ENCODE measurements around the gene ITPKB. TPM values are rescaled to one million over a fixed set of nuclear protein-coding genes. Genes with fewer than 3 reads are reported as not detected.
"Not testable (repeated sequence)": the region's sequence is repeated elsewhere in the genome, so short reads cannot be mapped to it uniquely, and the experiment has no call there.

Gene ITPKB
- total RNA-seq, 2 donors from 2014 or later = 13.8 to 18.3 TPM

GRCh38 chr1:226639206-226639605 is 99.9 kb downstream of the ITPKB start:
- DNase-seq, ATAC-seq: not testable (repeated sequence)
- intact Hi-C loops (cut with DNase I) = loop anchor here (5.0 kb wide), 2 partner anchors 98 to 188 kb away; partner anchors contain the start of gene ITPKB (in 1 of the 2)

DNA sequence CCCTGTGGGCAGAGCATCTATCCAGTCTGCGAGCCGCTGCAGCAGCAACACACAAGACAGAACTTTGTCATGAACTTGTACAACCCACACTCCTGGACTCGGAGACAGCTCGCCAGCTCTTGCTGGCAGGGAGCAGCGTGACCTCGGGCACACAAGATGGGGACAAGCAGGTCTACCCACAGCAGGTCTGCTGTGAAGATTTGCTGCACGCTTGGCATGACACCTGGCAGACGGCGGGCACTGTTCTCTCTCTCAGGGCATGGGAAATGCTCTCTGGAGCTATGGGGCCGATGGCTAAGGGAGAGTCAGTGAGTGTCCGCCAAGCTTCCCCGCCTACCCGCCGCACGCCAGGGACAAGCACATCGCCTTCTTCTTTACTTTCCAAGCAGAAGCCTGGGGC is 100.5 kb downstream of the ITPKB start:
- DNase-seq (peak; percentile 19), ATAC-seq (no peak)
- intact Hi-C loops (cut with DNase I) = loop anchor here (5.0 kb wide), 2 partner anchors 99 to 189 kb away; partner anchors contain the start of gene ITPKB (in 1 of the 2)

- peak; percentile 9 to 27 for ATAC-seq
- intact Hi-C loops (cut with DNase I) = loop anchor here (5.0 kb wide), 2 partner anchors 99 to 189 kb away; partner anchors contain the start of gene ITPKB (in 1 of the 2)
- DNase-seq = peak; percentile 13
Measured at GRCh38 chr1:226638001-226638601, 101.0 kb downstream of the ITPKB start.

DNA sequence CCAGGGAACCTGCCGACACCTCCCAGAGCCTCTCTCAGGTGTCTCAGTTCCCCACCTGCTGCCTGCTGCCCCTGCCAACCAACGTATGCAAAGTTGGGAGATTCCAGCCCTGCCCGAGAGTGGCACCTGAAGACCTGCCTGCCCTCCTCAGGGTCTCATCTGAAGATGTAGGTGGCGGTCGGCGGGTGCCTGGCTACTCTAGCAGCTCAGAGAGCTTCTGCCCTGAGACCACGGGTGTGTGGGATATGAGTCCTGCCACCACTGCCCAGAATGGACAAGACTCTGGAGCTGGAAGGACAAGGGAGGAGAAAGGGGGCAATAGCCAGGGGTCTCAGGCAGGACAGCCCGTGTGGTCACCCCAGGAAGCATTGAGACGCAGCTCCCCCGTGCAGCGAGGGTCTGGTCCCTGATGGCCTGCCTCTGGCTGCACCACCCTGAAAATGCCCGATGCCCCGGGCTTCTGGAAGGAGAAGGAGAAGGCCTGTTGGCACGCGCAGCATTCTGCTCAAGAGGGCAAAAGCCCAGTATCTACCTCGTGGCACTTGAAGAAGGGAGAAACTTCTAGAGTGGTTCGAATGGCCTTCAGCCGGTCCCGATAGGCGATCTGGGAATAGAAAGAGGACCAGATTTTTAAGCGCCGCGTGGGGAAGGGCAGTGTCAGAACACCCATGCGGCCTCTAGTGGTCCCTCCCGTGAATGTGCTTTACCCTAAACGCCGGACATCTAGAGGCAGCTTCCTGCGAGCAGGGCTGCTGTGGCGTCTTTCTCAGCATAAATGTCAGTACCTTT is 101.7 kb downstream of the ITPKB start:
- peak; percentile 55 for DNase-seq
- intact Hi-C loops (cut with DNase I) = loop anchor here (5.0 kb wide), 2 partner anchors 100 to 190 kb away; partner anchors contain the start of gene ITPKB (in 1 of the 2)
- ATAC-seq = peak; percentile 44 to 48

GRCh38 chr1:226636847-226637096 is 102.3 kb downstream of the ITPKB start:
- no peak for DNase-seq
- intact Hi-C loops (cut with DNase I) = loop anchor here (5.0 kb wide), 2 partner anchors 101 to 191 kb away; partner anchors contain the start of gene ITPKB (in 1 of the 2)
- ATAC-seq = no peak

GRCh38 chr1:226635456-226635941 is 103.6 kb downstream of the ITPKB start:
- ATAC-seq = no peak
- intact Hi-C loops (cut with DNase I) = loop anchor here (2.0 to 5.0 kb wide), 3 partner anchors 51 to 192 kb away; partner anchors contain the start of gene ITPKB (in 1 of the 2)
- DNase-seq = no peak

GRCh38 chr1:226634611-226635246 is 104.4 kb downstream of the ITPKB start:
- no peak for DNase-seq
- intact Hi-C loops (cut with DNase I) = loop anchor here (1.0 to 5.0 kb wide), 5 partner anchors 52 to 194 kb away; partner anchors contain the start of gene ITPKB (in 1 of the 2)
- ATAC-seq = no peak

- intact Hi-C loops (cut with DNase I) = loop anchor here (1.0 to 5.0 kb wide), 3 partner anchors 53 to 194 kb away; no protein-coding TSS in a partner anchor
- DNase-seq = peak; percentile 88
- ATAC-seq = peak; percentile 82 to 86
Measured at GRCh38 chr1:226634166-226634588, 104.9 kb downstream of the ITPKB start.

DNA sequence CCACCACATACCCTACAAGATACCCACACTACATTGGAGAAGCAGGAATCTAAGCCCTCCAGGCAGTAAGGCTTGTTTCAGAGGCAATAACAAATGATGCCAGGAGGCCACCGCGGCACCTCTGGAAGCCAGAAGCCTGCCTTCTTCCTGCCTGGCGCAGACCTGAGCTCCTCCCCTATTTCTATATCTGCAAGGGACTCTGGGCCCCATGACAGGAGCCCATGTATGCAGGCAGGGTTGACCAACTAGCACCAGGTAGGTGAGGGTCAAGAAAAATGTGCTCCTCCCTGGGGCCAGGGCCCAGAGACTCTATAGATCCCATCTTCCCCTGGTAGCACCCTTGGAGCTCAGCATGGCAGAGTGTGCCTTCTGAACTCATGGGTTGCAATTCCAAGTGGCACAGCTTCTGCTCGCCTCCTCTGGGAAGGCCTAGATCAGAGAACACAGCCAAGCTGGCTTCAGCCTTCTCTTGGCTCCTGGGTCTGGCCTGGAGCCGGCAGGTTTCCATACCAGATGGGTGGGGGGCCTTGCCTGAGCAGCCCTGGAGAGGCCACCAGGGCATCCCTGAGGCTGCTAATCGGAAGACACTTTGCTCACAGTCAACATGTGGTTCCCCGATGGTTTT is 105.4 kb downstream of the ITPKB start:
- ATAC-seq (peak in 1 of 2 donors; percentile 14), DNase-seq (no peak)
- intact Hi-C loops (cut with DNase I) = loop anchor here (1.0 to 5.0 kb wide), 3 partner anchors 53 to 195 kb away; no protein-coding TSS in a partner anchor

GRCh38 chr1:226632922-226633351 is 106.1 kb downstream of the ITPKB start:
- DNase-seq = no peak
- intact Hi-C loops (cut with DNase I) = loop anchor here in 1 of 2 donors (5.0 kb wide), 1 partner anchor 54 kb away; no protein-coding TSS in a partner anchor
- ATAC-seq = no peak

- no peak for DNase-seq
- intact Hi-C loops (cut with DNase I) = loop anchor here in 1 of 2 donors (5.0 kb wide), 1 partner anchor 55 kb away; no protein-coding TSS in a partner anchor
- no peak for ATAC-seq
Measured at GRCh38 chr1:226632169-226632879, 106.8 kb downstream of the ITPKB start.

GRCh38 chr1:226631229-226632000 is 107.7 kb downstream of the ITPKB start:
- ATAC-seq (no peak), DNase-seq (no peak)
- intact Hi-C loops (cut with DNase I) = loop anchor here in 1 of 2 donors (5.0 kb wide), 1 partner anchor 56 kb away; no protein-coding TSS in a partner anchor

DNA sequence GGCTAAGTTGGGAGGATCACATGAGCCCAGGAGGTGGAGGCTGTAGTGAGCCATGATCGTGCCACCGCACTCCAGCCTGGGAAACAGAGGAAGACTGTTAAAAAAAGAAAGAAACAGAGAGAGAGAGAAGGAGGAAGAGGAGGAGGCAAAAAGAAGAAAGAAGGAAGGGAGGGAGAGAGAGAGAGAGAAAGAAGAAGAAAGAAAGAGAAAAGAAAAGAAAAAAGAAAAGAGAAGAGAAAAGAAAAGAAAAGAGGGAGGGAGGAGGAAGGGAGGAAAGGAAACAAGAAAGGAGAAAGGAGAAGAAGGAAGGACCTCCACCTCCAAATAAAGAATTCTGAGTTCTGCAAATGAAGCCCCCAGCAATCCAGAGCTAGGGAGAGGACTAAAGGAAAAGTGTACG is 108.5 kb downstream of the ITPKB start:
- intact Hi-C loops (cut with DNase I) = loop anchor here in 1 of 2 donors (5.0 kb wide), 1 partner anchor 57 kb away; no protein-coding TSS in a partner anchor
- no peak for DNase-seq
- no peak for ATAC-seq

DNA sequence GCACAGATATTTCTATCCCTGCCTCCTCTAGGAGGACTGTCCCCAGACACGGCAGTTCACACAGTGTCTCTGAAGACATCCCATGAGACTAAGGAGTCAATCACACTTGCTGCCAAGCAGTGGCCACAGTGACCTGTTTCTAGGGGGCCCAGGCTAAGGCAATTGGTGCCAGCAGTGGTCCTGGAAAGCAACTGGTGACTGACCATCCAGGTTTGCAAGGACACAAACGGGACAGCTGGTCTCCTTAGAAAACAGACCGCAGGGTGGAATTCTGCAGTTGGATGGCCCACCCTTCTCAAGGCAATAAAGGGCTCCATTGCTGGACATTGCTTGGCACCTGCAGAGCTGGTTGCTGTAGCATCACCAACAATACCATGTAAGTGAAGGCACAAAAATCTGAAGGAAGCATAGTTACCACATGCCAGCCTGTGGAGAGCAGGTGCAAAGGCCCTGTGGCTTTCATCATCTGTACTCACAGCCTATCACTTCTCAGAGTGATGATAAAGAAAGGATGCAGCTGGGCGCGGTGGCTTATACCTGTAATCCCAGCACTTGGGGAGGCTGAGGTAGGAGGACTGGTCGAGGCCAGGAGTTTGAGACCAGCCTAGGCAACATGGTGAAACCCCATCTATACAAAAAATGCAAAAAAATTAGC is 109.1 kb downstream of the ITPKB start:
- no peak for ATAC-seq
- DNase-seq = no peak
- intact Hi-C loops (cut with DNase I) = loop anchor here in 1 of 2 donors (5.0 kb wide), 1 partner anchor 57 kb away; no protein-coding TSS in a partner anchor

GRCh38 chr1:226629210-226629895 is 109.7 kb downstream of the ITPKB start:
- intact Hi-C loops (cut with DNase I) = no loop called here
- no peak for DNase-seq
- ATAC-seq = no peak

- intact Hi-C loops (cut with DNase I) = no loop called here
- no peak for DNase-seq
- no peak for ATAC-seq
Measured at GRCh38 chr1:226628612-226629155, 110.4 kb downstream of the ITPKB start.

Measured in left cardiac atrium (tissue), 4 donors.